Measurements from ENCODE around the gene SURF6.

Gene SURF6

GRCh38 chr9:133368249-133368881 lies 32.4 kb upstream of the SURF6 start:
- DNase-seq (ENCODE audit: low read depth, low spot score): no peak

- DNase-seq (ENCODE audit: low read depth, low spot score): no peak
Observed at GRCh38 chr9:133367778-133368177, 31.8 kb upstream of the SURF6 start.

GRCh38 chr9:133367221-133367620 lies 31.2 kb upstream of the SURF6 start:
- no peak for DNase-seq (ENCODE audit: low read depth, low spot score)

GRCh38 chr9:133366435-133366834 lies 30.4 kb upstream of the SURF6 start:
- DNase-seq (ENCODE audit: low read depth, low spot score): no peak

GRCh38 chr9:133362359-133363044 lies 26.5 kb upstream of the SURF6 start:
- no peak for DNase-seq (ENCODE audit: low read depth, low spot score)

GRCh38 chr9:133361507-133362092 lies 25.6 kb upstream of the SURF6 start:
- no peak for DNase-seq (ENCODE audit: low read depth, low spot score)

- no peak for DNase-seq (ENCODE audit: low read depth, low spot score)
Observed at GRCh38 chr9:133360400-133361393, 24.7 kb upstream of the SURF6 start.

GRCh38 chr9:133359399-133360175 lies 23.6 kb upstream of the SURF6 start:
- DNase-seq (ENCODE audit: low read depth, low spot score): no peak

GRCh38 chr9:133357656-133358055 lies 21.7 kb upstream of the SURF6 start:
- DNase-seq (ENCODE audit: low read depth, low spot score): no peak

- peak; percentile 35 for DNase-seq (ENCODE audit: low read depth, low spot score)
Observed at GRCh38 chr9:133356391-133357091, 20.6 kb upstream of the SURF6 start, which contains the start of the genes SURF1 and SURF2. Gene SURF1 (minus strand): TSS chr9:133356487. CDS start chr9:133356453, 34 bp downstream. Gene SURF2 (plus strand): TSS chr9:133356550. CDS start chr9:133356593, 43 bp downstream.

- no peak for DNase-seq (ENCODE audit: low read depth, low spot score)
Observed at GRCh38 chr9:133355881-133356357, 19.9 kb upstream of the SURF6 start.

GRCh38 chr9:133354766-133355165 lies 18.8 kb upstream of the SURF6 start:
- no peak for DNase-seq (ENCODE audit: low read depth, low spot score)

- no peak for DNase-seq (ENCODE audit: low read depth, low spot score)
Observed at GRCh38 chr9:133353548-133353947, 17.6 kb upstream of the SURF6 start.

GRCh38 chr9:133352635-133353340 lies 16.8 kb upstream of the SURF6 start:
- DNase-seq (ENCODE audit: low read depth, low spot score): no peak

- no peak for DNase-seq (ENCODE audit: low read depth, low spot score)
Observed at GRCh38 chr9:133351908-133352634, 16.1 kb upstream of the SURF6 start.

- no peak for DNase-seq (ENCODE audit: low read depth, low spot score)
Observed at GRCh38 chr9:133351526-133351907, 15.5 kb upstream of the SURF6 start.

- DNase-seq (ENCODE audit: low read depth, low spot score): no peak
Observed at GRCh38 chr9:133349965-133350616, 14.1 kb upstream of the SURF6 start.

Data from smooth muscle cell of the brain vasculature (primary cell).